HG02678 (cell line): ENCODE measurements around the gene PSMC3.
A peak's percentile ranks its signal among the peaks of the same experiment; 100 is the strongest.

Source experiments
- ATAC-seq: cut with Tn5 transposase; IDR thresholded peaks from one replicate; pipeline ENCODE4 v1.9.1; 2021; ENCODE audit warnings: mild to moderate bottlenecking, moderate library complexity; ENCODE audit not compliant: unreplicated experiment

PSMC3 gene

DNA sequence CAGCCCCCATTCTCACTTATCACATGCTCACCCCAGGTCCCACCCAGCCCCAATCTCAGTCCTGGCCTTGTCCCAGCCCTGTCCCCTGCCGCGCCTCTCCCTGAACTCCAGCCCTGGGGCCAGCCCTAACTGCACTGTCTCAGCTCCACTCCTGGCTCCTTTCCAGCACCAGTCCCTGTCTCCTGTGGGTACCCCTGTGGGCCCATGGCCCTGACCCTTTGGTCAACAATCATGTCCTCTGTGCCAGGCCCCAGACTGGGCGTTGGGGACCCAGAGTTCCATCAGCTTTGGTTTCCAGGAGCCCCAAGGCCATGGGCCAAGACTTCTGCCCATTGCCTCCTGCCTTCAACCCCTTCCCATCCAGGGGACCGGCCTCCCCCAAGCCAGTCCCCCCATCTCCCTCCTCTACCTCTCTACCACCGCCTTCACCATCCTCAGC, 48.6 kb downstream of the PSMC3 start:
- no peak for ATAC-seq

GRCh38 chr11:47376525-47377371, 49.5 kb downstream of the PSMC3 start:
- ATAC-seq = peak; percentile 36

- no peak for ATAC-seq
These were observed 50.1 kb downstream of the PSMC3 start for GRCh38 chr11:47376107-47376524.

DNA sequence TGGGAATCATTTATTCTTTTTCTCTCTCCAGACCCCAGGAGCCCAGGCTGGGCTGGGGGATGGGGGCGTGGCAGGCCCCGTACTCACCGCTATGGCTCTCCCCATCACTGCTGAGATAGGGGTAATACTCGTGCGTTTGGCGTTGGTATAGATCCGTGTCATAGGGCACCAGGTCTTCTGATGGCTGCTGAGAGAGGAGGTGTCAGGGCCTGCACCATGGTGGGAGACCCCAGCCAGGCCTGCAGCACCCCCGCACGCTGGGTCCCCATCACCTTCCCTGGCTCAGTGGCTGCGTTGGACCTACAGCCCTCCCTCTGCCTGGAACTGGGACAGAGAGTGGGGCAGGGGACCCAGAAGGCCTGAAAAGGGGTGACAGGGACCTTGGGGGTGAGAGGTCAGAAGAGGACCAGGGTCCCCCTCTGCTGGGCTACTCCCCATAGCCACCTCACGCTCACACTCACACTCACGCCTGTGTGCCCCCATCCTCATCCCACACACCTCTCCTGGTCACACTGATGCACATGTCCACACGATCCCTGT, 50.6 kb downstream of the PSMC3 start:
- no peak for ATAC-seq

GRCh38 chr11:47375020-47375419, 51.2 kb downstream of the PSMC3 start:
- ATAC-seq = no peak

- no peak for ATAC-seq
These were observed 51.6 kb downstream of the PSMC3 start for GRCh38 chr11:47374720-47375019.

- no peak for ATAC-seq
These were observed 52.1 kb downstream of the PSMC3 start for GRCh38 chr11:47373876-47374719.

DNA sequence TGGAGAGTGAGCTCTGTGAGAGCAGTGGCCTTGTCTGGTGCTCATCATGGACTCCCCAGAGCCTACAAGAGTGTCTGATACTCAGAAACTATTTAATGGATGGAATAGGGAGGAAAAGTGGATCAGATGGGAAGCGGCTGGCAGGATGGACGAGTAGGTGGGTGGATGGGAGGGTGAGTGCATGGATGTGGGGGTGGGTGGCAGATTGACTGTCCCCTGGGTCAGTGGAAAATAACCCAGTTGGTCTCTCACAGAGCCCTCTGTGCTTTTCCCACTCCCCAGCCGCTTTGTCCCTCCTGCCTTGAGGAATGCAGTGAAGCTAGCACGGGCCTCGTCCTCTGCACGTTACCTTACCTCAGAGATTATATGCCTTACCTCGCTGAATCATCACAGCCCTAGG, 53.8 kb downstream of the PSMC3 start:
- ATAC-seq = no peak

GRCh38 chr11:47369676-47370075, 56.6 kb downstream of the PSMC3 start:
- no peak for ATAC-seq
